OCI-LY7 (cell line): Measurements from ENCODE around the gene EIF4B.

Experiments used
- EZH2phosphoT487 ChIP-seq: fragments of 200-600 bp; sonication (generic); IDR thresholded peaks from 2 replicates; pipeline ENCODE4 v1.6.1; 2018; ENCODE audit warnings: low read depth, borderline replicate concordance, mild to moderate bottlenecking, mixed run types, antibody characterized with exemption, low read length, moderate library complexity, mixed read lengths
- TF ChIP-seq, protein P1 (sequence below): fragments of 200-600 bp; sonication (generic); conservative IDR thresholded peaks from 2 replicates; pipeline ENCODE4 v1.5.1; 2014; ENCODE audit warnings: mild to moderate bottlenecking, antibody characterized with exemption, low read length, moderate library complexity, mixed read lengths

DNA sequence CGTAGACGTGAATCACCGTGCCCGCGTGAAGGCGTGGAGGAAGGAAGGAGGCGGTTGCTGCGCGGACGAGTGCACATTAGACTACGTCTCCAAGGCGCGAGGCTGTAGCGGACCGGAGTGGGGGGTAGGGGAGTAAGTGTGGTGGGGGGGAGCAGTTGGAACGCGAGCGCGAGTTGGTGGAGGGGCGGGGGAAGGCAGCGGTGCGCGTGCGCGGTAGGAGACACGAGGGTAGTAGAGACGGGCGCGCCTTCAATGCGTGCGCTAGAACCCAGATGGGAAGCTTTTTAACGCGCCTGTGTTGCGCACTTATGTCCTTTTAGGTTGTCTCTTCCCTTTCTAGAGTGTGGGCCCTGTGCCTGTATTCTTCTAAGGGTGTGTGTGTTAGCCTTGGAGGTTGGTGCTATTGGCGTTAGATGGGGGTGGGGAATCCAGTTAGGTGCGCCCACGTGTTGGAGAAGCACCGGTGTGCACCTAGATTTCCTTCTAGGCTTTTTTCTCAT lies 604 bp downstream of the EIF4B start:
- TF ChIP-seq, protein P1, sequence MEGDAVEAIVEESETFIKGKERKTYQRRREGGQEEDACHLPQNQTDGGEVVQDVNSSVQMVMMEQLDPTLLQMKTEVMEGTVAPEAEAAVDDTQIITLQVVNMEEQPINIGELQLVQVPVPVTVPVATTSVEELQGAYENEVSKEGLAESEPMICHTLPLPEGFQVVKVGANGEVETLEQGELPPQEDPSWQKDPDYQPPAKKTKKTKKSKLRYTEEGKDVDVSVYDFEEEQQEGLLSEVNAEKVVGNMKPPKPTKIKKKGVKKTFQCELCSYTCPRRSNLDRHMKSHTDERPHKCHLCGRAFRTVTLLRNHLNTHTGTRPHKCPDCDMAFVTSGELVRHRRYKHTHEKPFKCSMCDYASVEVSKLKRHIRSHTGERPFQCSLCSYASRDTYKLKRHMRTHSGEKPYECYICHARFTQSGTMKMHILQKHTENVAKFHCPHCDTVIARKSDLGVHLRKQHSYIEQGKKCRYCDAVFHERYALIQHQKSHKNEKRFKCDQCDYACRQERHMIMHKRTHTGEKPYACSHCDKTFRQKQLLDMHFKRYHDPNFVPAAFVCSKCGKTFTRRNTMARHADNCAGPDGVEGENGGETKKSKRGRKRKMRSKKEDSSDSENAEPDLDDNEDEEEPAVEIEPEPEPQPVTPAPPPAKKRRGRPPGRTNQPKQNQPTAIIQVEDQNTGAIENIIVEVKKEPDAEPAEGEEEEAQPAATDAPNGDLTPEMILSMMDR: no peak
- TF ChIP-seq EZH2phosphoT487: no peak
